H9 (cell line): ENCODE data around the gene ERMN. TPM values are rescaled to one million over a fixed set of nuclear protein-coding genes. Genes with fewer than 3 reads are reported as not detected.

Experiments
- DNase-seq: peaks from one replicate; pipeline ENCODE4 v3.0.0-alpha.2; 2017
- H2AFZ ChIP-seq: one replicate; pipeline ENCODE4 v1.6.1; 2013; ENCODE audit warnings: mild to moderate bottlenecking, low read length, control low read depth, moderate library complexity
- H2AK5ac ChIP-seq: 2 replicates; pipeline ENCODE4 v1.6.1; 2013; ENCODE audit warnings: low read length, control low read depth, mixed read lengths; ENCODE audit not compliant: insufficient read length
- H2BK120ac ChIP-seq: one replicate; pipeline ENCODE4 v1.6.1; 2013; ENCODE audit warnings: low read depth, mild to moderate bottlenecking, low read length, control low read depth, inconsistent platforms; ENCODE audit not compliant: poor library complexity, severe bottlenecking
- H2BK12ac ChIP-seq: 2 replicates; pipeline ENCODE4 v1.6.1; 2013; ENCODE audit warnings: low read length, control low read depth, mixed read lengths, low read depth; ENCODE audit not compliant: insufficient read length
- H2BK15ac ChIP-seq: 2 replicates; pipeline ENCODE4 v1.6.1; 2013; ENCODE audit warnings: low read depth, low read length, control low read depth
- H2BK20ac ChIP-seq: one replicate; pipeline ENCODE4 v1.6.1; 2013; ENCODE audit warnings: low read depth, mild to moderate bottlenecking, low read length, control low read depth, inconsistent platforms; ENCODE audit not compliant: poor library complexity, severe bottlenecking
- H2BK5ac ChIP-seq: 2 replicates; pipeline ENCODE4 v1.6.1; 2013; ENCODE audit warnings: low read length, control low read depth, mixed read lengths; ENCODE audit not compliant: insufficient read length
- H3K14ac ChIP-seq: 2 replicates; pipeline ENCODE4 v1.6.1; 2013; ENCODE audit warnings: low read length, control low read depth; ENCODE audit not compliant: insufficient read depth
- H3K18ac ChIP-seq: 2 replicates; pipeline ENCODE4 v1.6.1; 2013; ENCODE audit warnings: low read depth, mild to moderate bottlenecking, mixed read lengths, low read length, control low read depth; ENCODE audit not compliant: insufficient read length
- H3K23ac ChIP-seq: 2 replicates; pipeline ENCODE4 v1.6.1; 2013; ENCODE audit warnings: low read length, control low read depth, mixed read lengths, low read depth; ENCODE audit not compliant: insufficient read length
- H3K23me2 ChIP-seq: 2 replicates; pipeline ENCODE4 v1.6.1; 2013; ENCODE audit warnings: low read depth, mild to moderate bottlenecking, mixed read lengths, low read length, control low read depth; ENCODE audit not compliant: insufficient read length, poor library complexity, severe bottlenecking
- H3K27ac ChIP-seq: 2 replicates; pipeline ENCODE4 v1.5.1; 2013; ENCODE audit warnings: low read length, control low read depth, mixed read lengths, low read depth; ENCODE audit not compliant: insufficient read length
- H3K27me3 ChIP-seq: 2 replicates; pipeline ENCODE4 v1.6.1; 2013; ENCODE audit warnings: low read length, control low read depth, inconsistent platforms; ENCODE audit not compliant: insufficient read depth
- H3K4ac ChIP-seq: 2 replicates; pipeline ENCODE4 v1.6.1; 2013; ENCODE audit warnings: low read depth, mild to moderate bottlenecking, control low read depth, inconsistent platforms, low read length, moderate library complexity
- H3K4me1 ChIP-seq: 2 replicates; pipeline ENCODE4 v1.6.1; 2013; ENCODE audit warnings: low read length, control low read depth, inconsistent platforms; ENCODE audit not compliant: insufficient read depth
- H3K4me2 ChIP-seq: 2 replicates; pipeline ENCODE4 v1.6.1; 2013; ENCODE audit warnings: low read length, control low read depth, mixed read lengths; ENCODE audit not compliant: insufficient read length, insufficient read depth
- H3K56ac ChIP-seq: 2 replicates; pipeline ENCODE4 v1.6.1; 2013; ENCODE audit warnings: low read depth, mild to moderate bottlenecking, mixed read lengths, low read length, control low read depth; ENCODE audit not compliant: insufficient read length
- H3K79me1 ChIP-seq: 2 replicates; pipeline ENCODE4 v1.6.1; 2013; ENCODE audit warnings: low read depth, mild to moderate bottlenecking, moderate library complexity, low read length, control low read depth, inconsistent platforms; ENCODE audit not compliant: insufficient read depth, poor library complexity, severe bottlenecking
- H3K79me2 ChIP-seq: 2 replicates; pipeline ENCODE4 v1.6.1; 2013; ENCODE audit warnings: low read length, control low read depth, inconsistent platforms; ENCODE audit not compliant: insufficient read depth
- H3K9ac ChIP-seq: 2 replicates; pipeline ENCODE4 v1.6.1; 2013; ENCODE audit warnings: low read length, control low read depth, mixed read lengths; ENCODE audit not compliant: insufficient read length; ENCODE audit errors: extremely low read depth
- H3K9me3 ChIP-seq: one replicate; pipeline ENCODE4 v1.6.1; 2013; ENCODE audit warnings: low read depth, low read length, inconsistent platforms; ENCODE audit not compliant: control insufficient read depth
- H3T11ph ChIP-seq: one replicate; pipeline ENCODE4 v1.6.1; 2013; ENCODE audit warnings: mild to moderate bottlenecking, low read length, control low read depth, inconsistent platforms
- H4K20me1 ChIP-seq: one replicate; pipeline ENCODE4 v1.6.1; 2013; ENCODE audit not compliant: control insufficient read depth, insufficient read length, insufficient read depth
- H4K5ac ChIP-seq: 2 replicates; pipeline ENCODE4 v1.6.1; 2013; ENCODE audit warnings: low read depth, mild to moderate bottlenecking, mixed read lengths, low read length, control low read depth; ENCODE audit not compliant: insufficient read length
- H4K8ac ChIP-seq: replicated peaks from 2 replicates; pipeline ENCODE4 v1.6.1; 2013; ENCODE audit warnings: low read length, control low read depth, mixed read lengths, low read depth; ENCODE audit not compliant: insufficient read length
- H4K91ac ChIP-seq: 2 replicates; pipeline ENCODE4 v1.6.1; 2013; ENCODE audit warnings: low read depth, mild to moderate bottlenecking, moderate library complexity, mixed read lengths, low read length, control low read depth; ENCODE audit not compliant: insufficient read length
- H3K27ac Mint-ChIP-seq, 3 experiments: 2 replicates in 2 of 3; 3 replicates in 1 of 3; pipeline ENCODE4 v1.8.0; 2020 to 2021; ENCODE audit warnings: mixed read lengths in 3 of 3, mild to moderate bottlenecking in 1 of 3, moderate library complexity in 1 of 3
- H3K27me3 Mint-ChIP-seq: 2 replicates; pipeline ENCODE4 v1.8.0; 2021; ENCODE audit warnings: low read depth, mild to moderate bottlenecking, moderate library complexity, mixed read lengths
- H3K36me3 Mint-ChIP-seq, 3 experiments: 2 replicates in 2 of 3; 3 replicates in 1 of 3; pipeline ENCODE4 v1.8.0; 2020 to 2021; ENCODE audit warnings: low read depth in 3 of 3, mixed read lengths in 3 of 3; ENCODE audit not compliant: insufficient read depth in 1 of 3
- H3K4me1 Mint-ChIP-seq, 2 experiments: 2 replicates each; pipeline ENCODE4 v1.8.0; 2020; ENCODE audit warnings: mixed read lengths in 2 of 2
- H3K4me3 Mint-ChIP-seq, 2 experiments: 2 replicates in 1 of 2; 3 replicates in 1 of 2; pipeline ENCODE4 v1.8.0; 2020 to 2021; ENCODE audit warnings: mild to moderate bottlenecking in 2 of 2, mixed read lengths in 2 of 2, moderate library complexity in 1 of 2
- H3K9me3 Mint-ChIP-seq, 2 experiments: 2 replicates in 1 of 2; 3 replicates in 1 of 2; pipeline ENCODE4 v1.8.0; 2020; ENCODE audit warnings: mild to moderate bottlenecking in 2 of 2, mixed read lengths in 2 of 2, moderate library complexity in 1 of 2
- CTCF ChIP-seq: fragments of 200-600 bp; sonication (generic); conservative IDR thresholded peaks from 3 replicates; pipeline ENCODE4 v1.8.0; 2021; ENCODE audit warnings: antibody characterized with exemption, mild to moderate bottlenecking
- WGBS: extraction: QIAGEN DNeasy Blood & Tissue Kit; methylation state at CpG from one replicate; pipeline ENCODE4 v1.1.7; 2013; ENCODE audit warnings: missing lambda C conversion rate, low lambda C conversion rate, mixed read lengths; ENCODE audit not compliant: insufficient read length; ENCODE audit errors: extremely low coverage; 5-methylcytosine and 5-hydroxymethylcytosine counted together
- total RNA-seq: library from RNA; stranded (reverse); gene quantifications from 2 replicates; pipeline ENCODE4 v1.2.1, GENCODE V29; 2021

ERMN gene
- total RNA-seq, 1 experiment from 2014 or later: 0.48 TPM

GRCh38 chr2:157271590-157272203 is 53.9 kb downstream of the ERMN start:
- no CpG with 5 or more reads among the region's 1 CpG for WGBS
- no peak for TF ChIP-seq CTCF
- Mint-ChIP-seq H3K36me3 (no peaks in the 10 kb centered on the region; a peak in 2 of 7 replicates), H3K27ac (no peak overlapping the region), H3K4me1 (peaks cover 13 to 16% of the 10 kb centered on the region in 2 experiments), H3K27me3 (no peaks in the 10 kb centered on the region), H3K4me3 (no peak overlapping the region), H3K9me3 (peaks cover 0 to 2% of the 10 kb centered on the region in 2 experiments; a peak in 2 of 5 replicates)
- DNase-seq: no peak
- no peaks in the 10 kb centered on the region for H3K79me1 ChIP-seq
- H3K9ac ChIP-seq: no peak overlapping the region
- H2BK20ac ChIP-seq: no peak overlapping the region
- H2BK120ac ChIP-seq: no peak overlapping the region
- H2BK15ac ChIP-seq: no peak overlapping the region
- H3K27me3 ChIP-seq: no peaks in the 10 kb centered on the region
- no peak overlapping the region for H2BK5ac ChIP-seq
- H3K9me3 ChIP-seq: no peaks in the 10 kb centered on the region
- H3K4ac ChIP-seq: no peak overlapping the region
- no peak overlapping the region for H4K5ac ChIP-seq
- no peak overlapping the region for H2BK12ac ChIP-seq
- no peak overlapping the region for H3K56ac ChIP-seq
- no peak overlapping the region for H2AK5ac ChIP-seq
- no peaks in the 10 kb centered on the region for H4K20me1 ChIP-seq
- H4K91ac ChIP-seq: no peak overlapping the region
- H3K18ac ChIP-seq: no peak overlapping the region
- no peak overlapping the region for H3K14ac ChIP-seq
- H3T11ph ChIP-seq: no peak overlapping the region
- no peak overlapping the region for H4K8ac ChIP-seq
- no peaks in the 10 kb centered on the region for H3K79me2 ChIP-seq
- no peak overlapping the region for H3K4me2 ChIP-seq
- H3K23ac ChIP-seq: no peak overlapping the region
- no peaks in the 10 kb centered on the region; the same call in 1 of the 2 replicates for H3K4me1 ChIP-seq
- no peaks in the 10 kb centered on the region for H3K23me2 ChIP-seq
- H3K27ac ChIP-seq: no peak overlapping the region
- H2AFZ ChIP-seq: no peak overlapping the region
